GM15510 (cell line): ENCODE results near the gene MRPL19.

Experiments
- POLR2A ChIP-seq: IDR thresholded peaks from 3 replicates; pipeline ENCODE4 v1.6.1; 2011; ENCODE audit warnings: borderline replicate concordance; ENCODE audit not compliant: insufficient read length; ENCODE audit errors: extremely low read depth

MRPL19 gene

DNA sequence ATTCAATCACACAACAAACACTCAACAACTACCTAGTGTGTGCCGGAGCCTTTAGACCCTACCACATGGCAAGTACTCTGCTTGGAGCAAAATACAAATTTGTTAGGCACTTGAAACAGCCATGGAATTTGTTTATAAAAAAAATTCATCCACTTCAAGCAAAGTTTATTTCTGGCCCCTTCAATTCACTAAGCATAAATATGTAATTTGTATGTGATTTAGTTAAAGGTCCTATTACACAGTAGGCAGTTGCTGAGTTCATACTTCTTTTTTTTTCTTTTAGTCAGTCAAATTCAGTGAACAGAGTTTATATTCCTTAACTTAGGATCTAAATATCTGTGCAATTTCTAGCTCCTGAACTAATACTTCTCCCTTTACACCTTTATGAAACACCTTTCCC lies 41.6 kb downstream of the MRPL19 start:
- TF ChIP-seq POLR2A: no peak

DNA sequence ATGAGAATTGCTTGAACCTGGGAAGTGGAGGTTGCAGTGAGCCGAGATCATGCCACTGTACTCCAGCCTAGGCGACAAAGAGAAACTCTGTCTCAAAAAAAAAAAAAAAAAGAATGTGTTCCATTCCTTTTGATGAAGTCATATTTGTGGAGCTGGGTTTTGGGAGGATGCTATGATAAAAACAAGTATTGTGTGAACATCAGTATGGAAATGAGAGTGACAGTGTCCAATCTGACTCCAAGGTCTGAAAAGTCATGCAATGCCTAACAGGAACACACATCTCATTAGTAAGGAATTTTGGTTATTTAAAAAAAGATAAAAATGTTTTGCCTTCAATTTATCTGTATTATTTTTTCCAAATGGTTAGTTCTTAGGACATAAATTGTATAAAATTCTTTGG lies 52.3 kb downstream of the MRPL19 start:
- no peak for TF ChIP-seq POLR2A

DNA sequence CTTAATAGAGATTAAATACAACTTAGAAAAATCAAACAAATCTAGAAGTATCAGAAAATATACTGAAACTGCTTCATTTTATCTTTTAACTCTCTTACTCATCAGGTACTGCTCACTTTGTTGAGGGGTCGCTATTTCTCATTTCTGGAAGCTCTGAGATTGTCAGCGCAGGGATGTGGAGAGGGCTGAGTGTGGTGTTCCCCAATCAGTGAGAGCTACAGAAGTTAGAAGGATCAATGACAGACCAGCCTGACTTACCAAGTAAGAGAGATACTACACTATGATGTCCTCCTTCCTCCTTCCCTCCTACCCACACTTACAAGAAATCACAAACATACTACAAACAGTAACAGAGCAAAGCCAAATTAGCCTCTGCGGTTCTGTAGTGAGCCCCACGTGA lies 56.0 kb downstream of the MRPL19 start:
- TF ChIP-seq POLR2A: no peak

DNA sequence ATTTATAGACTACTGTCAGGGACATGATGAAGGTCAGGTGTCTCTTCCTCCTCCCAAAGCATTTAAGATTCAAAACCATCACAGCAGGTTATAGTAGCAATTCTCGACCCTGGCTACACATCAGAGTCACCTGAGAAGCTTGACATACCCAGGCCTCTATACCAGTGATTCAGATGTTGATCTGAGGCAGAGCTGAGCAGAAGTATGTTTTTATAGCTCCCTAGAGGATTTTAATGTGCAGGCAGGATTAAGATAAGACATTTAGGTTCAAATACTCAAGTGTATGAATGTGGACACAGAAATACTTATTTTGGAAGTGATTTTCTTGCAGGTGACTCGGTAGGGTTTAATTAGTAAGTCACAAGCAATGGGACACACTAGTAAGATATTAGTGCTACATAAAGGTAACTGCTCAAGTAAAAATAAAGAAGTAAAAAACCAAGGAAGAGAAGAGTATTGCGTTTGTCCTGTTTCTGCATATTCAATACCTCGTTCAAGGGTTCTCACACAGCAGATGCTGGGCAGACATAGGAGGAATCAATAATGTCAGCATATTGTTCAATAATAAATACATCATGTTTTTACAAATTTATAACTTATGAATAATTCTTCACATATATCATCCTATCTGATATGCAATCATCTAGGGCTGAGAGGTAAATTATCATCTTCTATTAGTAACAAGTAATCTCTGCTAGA lies 57.2 kb downstream of the MRPL19 start:
- no peak for TF ChIP-seq POLR2A

- no peak for TF ChIP-seq POLR2A
These were observed 59.3 kb downstream of the MRPL19 start for GRCh38 chr2:75705921-75706320.

GRCh38 chr2:75707901-75708300 lies 61.3 kb downstream of the MRPL19 start:
- no peak for TF ChIP-seq POLR2A

DNA sequence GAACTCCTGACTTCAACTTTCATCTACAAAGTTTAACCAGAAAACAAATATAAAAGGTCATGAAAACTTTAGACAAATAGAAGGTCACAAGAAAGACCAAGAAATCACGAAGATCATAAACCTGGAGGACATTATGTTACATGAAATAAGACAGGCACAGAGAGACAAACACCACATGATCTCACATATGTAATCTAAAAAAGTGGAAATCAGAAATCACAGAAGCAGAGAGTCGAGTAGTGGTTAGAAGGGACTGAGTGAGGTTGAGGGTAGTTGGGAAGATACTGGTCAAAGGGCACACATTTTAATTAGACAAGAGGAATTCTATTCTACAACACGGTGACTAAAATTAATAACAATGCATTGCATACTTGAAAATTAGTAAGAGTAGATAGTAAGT lies 62.7 kb downstream of the MRPL19 start:
- TF ChIP-seq POLR2A: no peak

GRCh38 chr2:75710220-75710576 lies 63.6 kb downstream of the MRPL19 start:
- no peak for TF ChIP-seq POLR2A

DNA sequence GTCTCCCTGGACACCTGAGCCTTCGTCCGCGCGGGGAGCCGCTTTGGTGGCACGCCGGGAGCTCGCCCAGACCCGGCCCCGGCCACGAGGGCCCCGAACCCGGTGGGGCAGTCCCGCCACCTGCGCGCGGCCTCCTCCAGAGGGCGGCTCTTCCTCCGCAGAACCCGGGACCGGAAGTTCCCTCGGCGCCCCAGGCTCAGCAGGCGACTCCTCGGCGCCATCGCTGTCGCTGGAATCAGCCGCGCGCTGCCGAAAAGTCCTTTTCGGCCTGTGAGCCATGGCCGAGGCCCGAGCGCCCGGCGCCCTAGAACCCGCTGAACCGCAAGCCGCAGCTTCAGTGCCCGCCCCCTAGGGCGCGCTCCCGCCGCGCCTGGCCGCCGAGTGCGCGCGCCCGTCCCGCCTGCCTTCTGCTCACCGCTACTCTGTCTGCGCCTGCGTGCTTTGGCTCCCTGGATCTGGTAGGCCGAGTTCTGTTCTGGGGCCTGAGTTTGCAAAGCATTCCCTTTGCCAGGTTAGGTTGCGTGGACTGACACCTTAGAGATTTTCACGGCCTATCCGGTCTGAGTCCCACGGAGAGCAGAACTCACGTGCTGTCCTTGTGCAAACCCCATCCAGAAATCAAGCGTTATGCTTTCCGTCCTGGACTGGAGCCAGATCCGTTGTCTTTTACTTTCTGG lies 64.1 kb downstream of the MRPL19 start, which contains the start of gene GCFC2:
Gene GCFC2, minus strand, starts transcription at position 339 of the 677 bp plus-strand sequence. Its CDS starts 60 bp downstream, at position 279.
- peak; percentile 75 for TF ChIP-seq POLR2A

DNA sequence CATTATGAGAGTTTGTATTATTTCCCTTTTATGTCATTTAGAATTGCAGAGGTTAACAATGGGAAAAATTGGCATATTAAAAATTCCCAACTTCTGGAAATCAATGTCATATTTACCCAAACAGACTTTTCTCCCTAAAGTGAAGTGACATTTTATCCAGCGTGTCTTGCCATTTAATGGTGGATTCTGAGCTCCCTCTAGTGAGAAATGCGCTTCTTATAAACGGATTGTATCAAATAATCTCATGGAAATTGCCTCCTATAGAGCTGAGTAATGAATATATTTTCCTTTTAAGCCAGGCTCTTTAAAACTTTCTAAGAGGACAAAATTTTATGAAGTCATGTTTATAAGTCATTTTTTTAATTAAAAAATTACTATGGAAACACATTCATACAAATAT lies 69.8 kb downstream of the MRPL19 start:
- TF ChIP-seq POLR2A: no peak

DNA sequence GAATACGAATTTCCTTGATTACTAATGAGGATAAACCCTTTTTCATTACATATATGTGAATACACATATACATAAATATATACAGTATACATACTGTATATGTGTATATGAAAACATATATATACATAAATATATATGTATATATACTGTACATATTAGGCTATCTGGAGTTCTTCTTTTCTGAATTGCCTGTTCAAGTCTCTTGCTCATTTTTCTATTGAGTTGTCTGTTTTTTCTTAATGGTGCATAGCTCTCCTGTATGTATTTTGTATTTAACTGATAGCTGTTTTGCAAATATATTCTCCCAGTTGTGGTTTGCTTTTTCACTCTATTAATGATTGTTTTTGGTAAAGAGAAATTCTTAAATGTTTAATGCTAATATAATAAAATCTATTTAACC lies 73.0 kb downstream of the MRPL19 start:
- TF ChIP-seq POLR2A: no peak

GRCh38 chr2:75720525-75720924 lies 73.9 kb downstream of the MRPL19 start:
- no peak for TF ChIP-seq POLR2A

DNA sequence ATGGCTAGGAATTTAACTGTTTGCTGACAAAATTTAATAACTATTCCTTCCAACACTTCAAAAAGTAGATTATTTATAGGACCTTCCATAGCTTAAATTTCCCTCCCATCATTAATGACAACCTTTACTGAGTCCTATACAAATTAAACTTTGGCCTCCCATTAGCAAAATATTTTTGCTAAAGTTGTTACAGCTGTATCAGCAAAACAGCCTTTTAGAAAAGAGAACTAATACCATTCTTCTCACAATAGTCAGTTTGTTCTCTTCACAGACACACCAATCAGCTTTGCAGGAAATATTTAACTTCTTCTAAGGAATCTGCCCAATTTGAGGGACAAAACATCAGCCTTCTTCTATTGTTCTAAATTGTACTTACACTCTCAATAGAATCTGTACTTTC lies 76.1 kb downstream of the MRPL19 start:
- TF ChIP-seq POLR2A: no peak

DNA sequence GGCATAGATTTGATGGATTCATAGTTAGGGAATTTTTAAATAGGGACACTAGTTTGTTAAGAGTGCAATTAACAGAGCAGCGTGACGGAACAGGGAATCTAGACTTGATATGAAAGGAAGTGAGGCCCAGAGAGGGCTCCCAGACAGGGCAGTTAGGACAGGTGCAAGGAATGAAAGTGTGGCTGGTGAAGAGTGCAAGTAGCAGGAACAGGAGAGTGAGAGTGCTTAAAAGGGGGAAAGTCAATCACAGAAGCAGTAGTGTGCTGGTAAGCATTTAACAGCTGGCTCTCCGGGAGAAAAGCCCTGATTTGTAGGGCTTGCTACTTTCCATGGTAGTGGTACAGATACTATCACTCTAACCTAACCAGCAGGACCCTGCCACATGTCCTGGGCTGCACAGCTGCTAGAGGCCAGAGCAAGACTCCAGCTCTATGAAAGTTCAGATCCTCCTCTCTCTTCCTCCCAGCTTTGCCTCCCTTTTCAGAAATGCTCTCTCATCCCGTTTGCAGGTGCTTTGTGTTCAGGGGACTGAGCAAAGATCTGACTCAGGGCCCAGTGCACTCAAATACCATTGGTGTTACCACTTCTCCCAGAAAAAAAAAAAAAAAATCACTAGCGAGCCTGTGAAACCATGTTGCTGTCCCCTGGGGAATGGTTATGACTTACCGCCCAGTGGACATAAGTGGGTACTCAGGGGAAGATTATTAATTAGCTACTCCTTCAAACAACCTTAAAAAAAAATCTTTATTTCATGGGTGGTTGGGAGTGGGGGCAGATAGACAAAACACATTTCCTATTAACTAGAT lies 82.2 kb downstream of the MRPL19 start:
- no peak for TF ChIP-seq POLR2A

DNA sequence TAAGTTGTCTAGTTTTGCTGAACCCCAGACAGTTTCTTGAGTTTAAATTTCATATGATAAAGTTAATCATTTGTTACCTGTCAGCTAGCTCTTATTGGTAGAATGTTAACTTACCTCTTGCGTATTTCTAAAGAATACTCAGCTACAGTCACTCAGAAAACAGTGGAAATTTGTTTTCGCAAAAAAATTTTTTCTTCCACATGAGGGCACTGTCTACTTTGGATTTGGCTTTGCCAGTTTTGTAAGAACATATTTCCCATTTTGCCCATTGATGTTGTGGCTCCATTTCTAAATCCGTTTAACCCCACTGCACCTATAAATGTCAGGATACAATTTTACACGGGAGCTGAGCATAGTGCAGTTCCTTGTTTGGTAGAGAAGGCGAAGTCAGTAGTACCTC lies 83.3 kb downstream of the MRPL19 start:
- TF ChIP-seq POLR2A: no peak

DNA sequence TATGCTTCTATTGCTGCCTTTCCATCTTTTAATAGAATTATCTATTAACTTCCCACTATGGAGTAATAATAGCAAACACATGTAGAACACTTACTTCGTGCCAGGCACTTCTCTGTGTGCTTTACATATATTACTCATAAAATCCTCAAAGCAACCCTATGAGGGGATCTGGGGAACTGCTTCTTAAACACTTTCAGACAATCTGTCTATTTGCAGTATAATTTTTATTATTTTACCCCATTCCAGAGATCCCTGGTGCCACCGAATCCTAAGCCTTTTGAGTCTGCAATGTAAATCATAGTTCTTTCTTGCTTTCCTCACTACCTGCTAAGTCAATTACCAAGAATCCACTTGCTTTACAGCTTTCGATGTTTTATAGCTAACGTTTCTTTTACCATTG lies 89.7 kb downstream of the MRPL19 start:
- no peak for TF ChIP-seq POLR2A

GRCh38 chr2:75737961-75738360 lies 91.4 kb downstream of the MRPL19 start:
- TF ChIP-seq POLR2A: no peak
